ENCODE data around the gene ATP1B2.

The ATP1B2 gene

GRCh38 chr17:7650509-7651096 lies at the start of gene ATP1B2:
Gene ATP1B2 (plus strand): TSS chr17:7650926. CDS start chr17:7651519, 593 bp downstream.
- TF ChIP-seq EZH2 (IDR thresholded peaks at IDR 0.05; ENCODE audit: borderline replicate concordance, low read length) (no peak), CTCF (IDR thresholded peaks at IDR 0.05; ENCODE audit: low read length) (no peak)
- Histone ChIP-seq H3K9me2 (ENCODE audit: low read depth, low read length) (no peaks in the 10 kb centered on the region), H2AFZ (ENCODE audit: low read length) (no peak within 1 kb of the TSS), H3K27ac (ENCODE audit: low read depth, low read length, poor library complexity, severe bottlenecking) (no peak within 1 kb of the TSS), H3K36me3 (ENCODE audit: insufficient read depth, low read length) (no peaks in the 10 kb centered on the region), H3F3A (ENCODE audit: insufficient read depth, low read length) (no peaks in the 10 kb centered on the region), H3K27me3 (ENCODE audit: insufficient read depth, low read length) (peaks cover 12% of the 10 kb centered on the region; the same call in 1 of the 2 replicates), H3K79me2 (ENCODE audit: insufficient read depth, low read length) (no peaks in the 10 kb centered on the region), H3K9ac (ENCODE audit: low read length) (no peak within 1 kb of the TSS), H3K4me1 (ENCODE audit: insufficient read depth, low read length, severe bottlenecking) (peaks cover 17% of the 10 kb centered on the region), H3K4me2 (ENCODE audit: low read length) (peak within 1 kb of the TSS; percentile 42), H3K9me3 (ENCODE audit: low read length) (no peaks in the 10 kb centered on the region), H4K20me1 (ENCODE audit: insufficient read depth, low read length) (no peaks in the 10 kb centered on the region), H3K4me3 (ENCODE audit: low read depth, low read length, poor library complexity, severe bottlenecking) (peak within 1 kb of the TSS; percentile 38)

GRCh38 chr17:7606280-7606679 lies 44.4 kb upstream of the ATP1B2 start:
- peaks cover 52% of the 10 kb centered on the region for H3K36me3 ChIP-seq (ENCODE audit: insufficient read depth, low read length)
- H4K20me1 ChIP-seq (ENCODE audit: insufficient read depth, low read length) = no peaks in the 10 kb centered on the region
- no peak overlapping the region for H3K4me2 ChIP-seq (ENCODE audit: low read length)
- H3K27ac ChIP-seq (ENCODE audit: low read depth, low read length, poor library complexity, severe bottlenecking) = no peak overlapping the region
- no peaks in the 10 kb centered on the region for H3F3A ChIP-seq (ENCODE audit: insufficient read depth, low read length)
- H3K9me2 ChIP-seq (ENCODE audit: low read depth, low read length) = no peaks in the 10 kb centered on the region
- peaks cover 7% of the 10 kb centered on the region for H3K79me2 ChIP-seq (ENCODE audit: insufficient read depth, low read length)
- H3K27me3 ChIP-seq (ENCODE audit: insufficient read depth, low read length) = no peaks in the 10 kb centered on the region
- no peaks in the 10 kb centered on the region for H3K9me3 ChIP-seq (ENCODE audit: low read length)
- H2AFZ ChIP-seq (ENCODE audit: low read length) = no peak overlapping the region
- no peaks in the 10 kb centered on the region for H3K4me1 ChIP-seq (ENCODE audit: insufficient read depth, low read length, severe bottlenecking)
- H3K4me3 ChIP-seq (ENCODE audit: low read depth, low read length, poor library complexity, severe bottlenecking) = no peak overlapping the region
- TF ChIP-seq EZH2 (IDR thresholded peaks at IDR 0.05; ENCODE audit: borderline replicate concordance, low read length) (no peak), CTCF (IDR thresholded peaks at IDR 0.05; ENCODE audit: low read length) (no peak)
- H3K9ac ChIP-seq (ENCODE audit: low read length) = no peak overlapping the region

- H3K9me2 ChIP-seq (ENCODE audit: low read depth, low read length) = no peaks in the 10 kb centered on the region
- no peaks in the 10 kb centered on the region for H3F3A ChIP-seq (ENCODE audit: insufficient read depth, low read length)
- H3K27ac ChIP-seq (ENCODE audit: low read depth, low read length, poor library complexity, severe bottlenecking) = no peak overlapping the region
- H3K4me2 ChIP-seq (ENCODE audit: low read length) = no peak overlapping the region
- no peak for TF ChIP-seq EZH2 (IDR thresholded peaks at IDR 0.05; ENCODE audit: borderline replicate concordance, low read length)
- TF ChIP-seq CTCF (IDR thresholded peaks at IDR 0.05; ENCODE audit: low read length) = no peak
- no peaks in the 10 kb centered on the region for H3K27me3 ChIP-seq (ENCODE audit: insufficient read depth, low read length)
- no peak overlapping the region for H3K9ac ChIP-seq (ENCODE audit: low read length)
- peaks cover 23% of the 10 kb centered on the region for H3K4me1 ChIP-seq (ENCODE audit: insufficient read depth, low read length, severe bottlenecking)
- H3K36me3 ChIP-seq (ENCODE audit: insufficient read depth, low read length) = peaks cover 28% of the 10 kb centered on the region; the same call in 1 of the 2 replicates
- H4K20me1 ChIP-seq (ENCODE audit: insufficient read depth, low read length) = no peaks in the 10 kb centered on the region
- H3K4me3 ChIP-seq (ENCODE audit: low read depth, low read length, poor library complexity, severe bottlenecking) = no peak overlapping the region
- no peaks in the 10 kb centered on the region for H3K9me3 ChIP-seq (ENCODE audit: low read length)
- H3K79me2 ChIP-seq (ENCODE audit: insufficient read depth, low read length) = peaks cover 23% of the 10 kb centered on the region
- H2AFZ ChIP-seq (ENCODE audit: low read length) = no peak overlapping the region
Measured at GRCh38 chr17:7610641-7611040, 40.1 kb upstream of the ATP1B2 start.
